Measurements from ENCODE around the gene L3MBTL4.

L3MBTL4 gene

GRCh38 chr18:6352275-6352674 lies 62.4 kb downstream of the L3MBTL4 start:
- no peak for DNase-seq (ENCODE audit: low read depth)
- TF ChIP-seq, protein P1, sequence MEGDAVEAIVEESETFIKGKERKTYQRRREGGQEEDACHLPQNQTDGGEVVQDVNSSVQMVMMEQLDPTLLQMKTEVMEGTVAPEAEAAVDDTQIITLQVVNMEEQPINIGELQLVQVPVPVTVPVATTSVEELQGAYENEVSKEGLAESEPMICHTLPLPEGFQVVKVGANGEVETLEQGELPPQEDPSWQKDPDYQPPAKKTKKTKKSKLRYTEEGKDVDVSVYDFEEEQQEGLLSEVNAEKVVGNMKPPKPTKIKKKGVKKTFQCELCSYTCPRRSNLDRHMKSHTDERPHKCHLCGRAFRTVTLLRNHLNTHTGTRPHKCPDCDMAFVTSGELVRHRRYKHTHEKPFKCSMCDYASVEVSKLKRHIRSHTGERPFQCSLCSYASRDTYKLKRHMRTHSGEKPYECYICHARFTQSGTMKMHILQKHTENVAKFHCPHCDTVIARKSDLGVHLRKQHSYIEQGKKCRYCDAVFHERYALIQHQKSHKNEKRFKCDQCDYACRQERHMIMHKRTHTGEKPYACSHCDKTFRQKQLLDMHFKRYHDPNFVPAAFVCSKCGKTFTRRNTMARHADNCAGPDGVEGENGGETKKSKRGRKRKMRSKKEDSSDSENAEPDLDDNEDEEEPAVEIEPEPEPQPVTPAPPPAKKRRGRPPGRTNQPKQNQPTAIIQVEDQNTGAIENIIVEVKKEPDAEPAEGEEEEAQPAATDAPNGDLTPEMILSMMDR (IDR thresholded peaks at IDR 0.05; ENCODE audit: low read length, missing control alignments), result no peak

DNA sequence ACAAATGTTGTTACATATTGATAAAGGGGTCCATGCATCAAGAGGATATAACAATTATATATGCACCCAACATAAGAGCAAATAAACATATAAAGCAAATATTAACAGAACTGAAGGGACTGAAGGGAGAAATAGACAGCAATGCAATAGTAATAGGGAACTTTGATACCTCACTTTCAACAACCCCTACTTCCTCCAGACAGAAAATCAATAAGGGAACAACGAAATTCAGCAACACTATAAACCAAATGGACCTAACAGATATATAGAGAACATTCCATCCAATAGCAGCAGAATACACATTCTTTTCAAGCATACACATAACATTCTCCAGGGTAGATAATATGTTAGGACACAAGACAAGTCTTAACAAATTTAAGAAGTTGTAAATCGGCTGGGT lies 71.7 kb downstream of the L3MBTL4 start:
- no peak for DNase-seq (ENCODE audit: low read depth)

More at GRCh38 chr18:6352275-6352674, 62.4 kb downstream of the L3MBTL4 start:
- H3K4me3 ChIP-seq (replicated peaks; ENCODE audit: low read depth, low read length), result no peak overlapping the region

DNA sequence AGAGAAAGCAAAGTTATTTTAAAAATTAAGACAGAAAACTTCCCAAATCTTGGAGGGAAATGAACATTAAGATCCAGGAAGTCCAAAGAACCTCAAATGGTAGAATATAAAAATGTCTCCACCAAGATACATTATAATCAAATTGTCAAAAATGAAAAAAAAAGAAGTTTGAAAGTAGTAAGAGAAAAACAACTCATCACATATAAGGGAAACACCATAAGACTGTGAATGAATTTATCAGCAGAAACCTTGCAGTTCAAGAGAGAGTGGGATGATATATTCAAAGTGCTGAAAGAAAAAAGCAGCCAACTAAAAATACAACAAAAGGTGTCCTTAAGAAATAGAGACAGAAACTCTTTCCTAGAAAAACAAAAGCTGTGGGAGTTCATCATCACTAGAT lies 73.0 kb downstream of the L3MBTL4 start:
- DNase-seq (ENCODE audit: low read depth), result no peak
- TF ChIP-seq, protein P1 (IDR thresholded peaks at IDR 0.05; ENCODE audit: low read length, missing control alignments), result no peak

More for the DNA sequence above, 71.7 kb downstream of the L3MBTL4 start:
- H3K4me3 ChIP-seq (replicated peaks; ENCODE audit: low read depth, low read length), result no peak overlapping the region
- TF ChIP-seq, protein P1 (IDR thresholded peaks at IDR 0.05; ENCODE audit: low read length, missing control alignments), result no peak

GRCh38 chr18:6341303-6341702 lies 73.4 kb downstream of the L3MBTL4 start:
- TF ChIP-seq, protein P1 (IDR thresholded peaks at IDR 0.05; ENCODE audit: low read length, missing control alignments), result no peak
- H3K4me3 ChIP-seq (replicated peaks; ENCODE audit: low read depth, low read length), result no peak overlapping the region
- no peak for DNase-seq (ENCODE audit: low read depth)

More for the DNA sequence above, 73.0 kb downstream of the L3MBTL4 start:
- no peak overlapping the region for H3K4me3 ChIP-seq (replicated peaks; ENCODE audit: low read depth, low read length)

GRCh38 chr18:6340121-6340520 lies 74.6 kb downstream of the L3MBTL4 start:
- no peak for DNase-seq (ENCODE audit: low read depth)
- H3K4me3 ChIP-seq (replicated peaks; ENCODE audit: low read depth, low read length), result no peak overlapping the region
- TF ChIP-seq, protein P1 (IDR thresholded peaks at IDR 0.05; ENCODE audit: low read length, missing control alignments), result no peak

GRCh38 chr18:6336239-6336638 lies 78.5 kb downstream of the L3MBTL4 start:
- DNase-seq (ENCODE audit: low read depth), result no peak
- TF ChIP-seq, protein P1 (IDR thresholded peaks at IDR 0.05; ENCODE audit: low read length, missing control alignments), result no peak
- H3K4me3 ChIP-seq (replicated peaks; ENCODE audit: low read depth, low read length), result no peak overlapping the region

- TF ChIP-seq, protein P1 (IDR thresholded peaks at IDR 0.05; ENCODE audit: low read length, missing control alignments), result no peak
- no peak for DNase-seq (ENCODE audit: low read depth)
- H3K4me3 ChIP-seq (replicated peaks; ENCODE audit: low read depth, low read length), result no peak overlapping the region
These were observed 80.7 kb downstream of the L3MBTL4 start for GRCh38 chr18:6333981-6334380.
